DND-41 (cell line): ENCODE results near the gene MITF.

Source experiments
- ATAC-seq: fragments of 200-7000 bp; cut with Tn5 transposase; 3 replicates; pipeline ENCODE4 v1.9.1; 2021; ENCODE audit warnings: low read depth; ENCODE audit not compliant: insufficient read depth
- DNase-seq: peaks from one replicate; pipeline ENCODE4 v3.0.0-alpha.2; 2020
- H2AFZ ChIP-seq: 2 replicates; pipeline ENCODE4 v1.6.0; 2012; ENCODE audit warnings: low read depth, low read length
- H3K27ac ChIP-seq: 2 replicates; pipeline ENCODE4 v1.5.1; 2012; ENCODE audit warnings: low read length, inconsistent platforms
- H3K27me3 ChIP-seq: fragments of 200-600 bp; sonication (generic); 2 replicates; pipeline ENCODE4 v1.6.0; 2012; ENCODE audit warnings: low read length, mild to moderate bottlenecking, inconsistent platforms; ENCODE audit not compliant: insufficient read depth, poor library complexity
- H3K36me3 ChIP-seq: 2 replicates; pipeline ENCODE4 v1.5.1; 2012; ENCODE audit warnings: low read length, inconsistent platforms; ENCODE audit not compliant: insufficient read depth
- H3K4me1 ChIP-seq: 2 replicates; pipeline ENCODE4 v1.5.1; 2012; ENCODE audit warnings: mild to moderate bottlenecking, low read length; ENCODE audit not compliant: insufficient read depth
- H3K4me2 ChIP-seq: 2 replicates; pipeline ENCODE4 v1.6.0; 2012; ENCODE audit warnings: mild to moderate bottlenecking, moderate library complexity, low read length, inconsistent platforms; ENCODE audit not compliant: insufficient read depth
- H3K4me3 ChIP-seq, 2 experiments: fragments of 200-600 bp in 1 of 2; shearing (Covaris generic) in 1 of 2; 2 replicates each; pipeline ENCODE4 v1.5.1; 2012 to 2016; ENCODE audit warnings: inconsistent platforms in 2 of 2, low read length in 2 of 2, mild to moderate bottlenecking in 2 of 2, low read depth in 1 of 2, moderate library complexity in 1 of 2
- H3K79me2 ChIP-seq: 2 replicates; pipeline ENCODE4 v1.6.0; 2012; ENCODE audit warnings: low read length, inconsistent platforms; ENCODE audit not compliant: insufficient read depth
- H3K9ac ChIP-seq: 2 replicates; pipeline ENCODE4 v1.6.0; 2012; ENCODE audit warnings: low read depth, mild to moderate bottlenecking, inconsistent platforms, low read length, moderate library complexity
- H3K9me3 ChIP-seq: 2 replicates; pipeline ENCODE4 v1.5.1; 2012; ENCODE audit warnings: low read length, moderate library complexity, mild to moderate bottlenecking, inconsistent platforms; ENCODE audit not compliant: insufficient read depth, severe bottlenecking
- H4K20me1 ChIP-seq: 2 replicates; pipeline ENCODE4 v1.6.0; 2012; ENCODE audit warnings: low read length; ENCODE audit not compliant: insufficient read depth
- EZH2 ChIP-seq: IDR thresholded peaks from 3 replicates; pipeline ENCODE4 v1.6.1; 2012; ENCODE audit warnings: borderline replicate concordance, low read depth, mild to moderate bottlenecking, moderate library complexity, low read length, inconsistent platforms; ENCODE audit not compliant: severe bottlenecking
- TF ChIP-seq, protein P1 (sequence below): IDR thresholded peaks from 2 replicates; pipeline ENCODE4 v1.5.1; 2012; ENCODE audit warnings: borderline replicate concordance, low read length, moderate library complexity, mild to moderate bottlenecking; ENCODE audit not compliant: poor library complexity, severe bottlenecking; ENCODE audit errors: extremely low read depth

Gene MITF

DNA sequence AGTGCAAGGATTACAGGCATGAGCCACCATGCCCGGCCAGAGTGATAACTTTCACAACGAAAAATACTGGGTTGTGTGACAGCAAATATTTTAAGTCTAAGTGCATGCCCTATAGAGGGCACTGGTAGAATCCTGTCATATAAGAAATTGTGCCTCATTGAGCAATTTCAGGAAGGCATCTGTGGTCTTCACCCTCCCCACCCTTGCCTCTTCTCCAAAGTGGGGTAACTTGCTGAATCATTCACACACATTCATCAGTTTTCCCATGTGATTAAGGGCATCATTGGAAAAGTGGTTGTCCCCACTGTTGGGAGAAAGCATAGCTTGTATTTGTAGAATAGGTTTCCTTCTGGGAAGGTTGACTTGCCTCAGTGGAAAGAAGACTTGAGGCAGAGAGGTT, 9.2 kb downstream of the MITF start:
- no peaks in the 10 kb centered on the region for H3K79me2 ChIP-seq
- H3K4me1 ChIP-seq, result no peaks in the 10 kb centered on the region
- DNase-seq, result no peak
- no peaks in the 10 kb centered on the region for H4K20me1 ChIP-seq
- no peak overlapping the region for H3K4me2 ChIP-seq
- H3K4me3 ChIP-seq, result no peak overlapping the region
- no peak overlapping the region for H2AFZ ChIP-seq
- no peak for ATAC-seq
- no peak overlapping the region for H3K27ac ChIP-seq
- H3K36me3 ChIP-seq, result no peaks in the 10 kb centered on the region
- H3K9me3 ChIP-seq, result no peaks in the 10 kb centered on the region
- no peak overlapping the region for H3K9ac ChIP-seq
- TF ChIP-seq EZH2, result no peak
- TF ChIP-seq, protein P1, sequence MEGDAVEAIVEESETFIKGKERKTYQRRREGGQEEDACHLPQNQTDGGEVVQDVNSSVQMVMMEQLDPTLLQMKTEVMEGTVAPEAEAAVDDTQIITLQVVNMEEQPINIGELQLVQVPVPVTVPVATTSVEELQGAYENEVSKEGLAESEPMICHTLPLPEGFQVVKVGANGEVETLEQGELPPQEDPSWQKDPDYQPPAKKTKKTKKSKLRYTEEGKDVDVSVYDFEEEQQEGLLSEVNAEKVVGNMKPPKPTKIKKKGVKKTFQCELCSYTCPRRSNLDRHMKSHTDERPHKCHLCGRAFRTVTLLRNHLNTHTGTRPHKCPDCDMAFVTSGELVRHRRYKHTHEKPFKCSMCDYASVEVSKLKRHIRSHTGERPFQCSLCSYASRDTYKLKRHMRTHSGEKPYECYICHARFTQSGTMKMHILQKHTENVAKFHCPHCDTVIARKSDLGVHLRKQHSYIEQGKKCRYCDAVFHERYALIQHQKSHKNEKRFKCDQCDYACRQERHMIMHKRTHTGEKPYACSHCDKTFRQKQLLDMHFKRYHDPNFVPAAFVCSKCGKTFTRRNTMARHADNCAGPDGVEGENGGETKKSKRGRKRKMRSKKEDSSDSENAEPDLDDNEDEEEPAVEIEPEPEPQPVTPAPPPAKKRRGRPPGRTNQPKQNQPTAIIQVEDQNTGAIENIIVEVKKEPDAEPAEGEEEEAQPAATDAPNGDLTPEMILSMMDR, result no peak
- H3K27me3 ChIP-seq, result peaks cover 2% of the 10 kb centered on the region

DNA sequence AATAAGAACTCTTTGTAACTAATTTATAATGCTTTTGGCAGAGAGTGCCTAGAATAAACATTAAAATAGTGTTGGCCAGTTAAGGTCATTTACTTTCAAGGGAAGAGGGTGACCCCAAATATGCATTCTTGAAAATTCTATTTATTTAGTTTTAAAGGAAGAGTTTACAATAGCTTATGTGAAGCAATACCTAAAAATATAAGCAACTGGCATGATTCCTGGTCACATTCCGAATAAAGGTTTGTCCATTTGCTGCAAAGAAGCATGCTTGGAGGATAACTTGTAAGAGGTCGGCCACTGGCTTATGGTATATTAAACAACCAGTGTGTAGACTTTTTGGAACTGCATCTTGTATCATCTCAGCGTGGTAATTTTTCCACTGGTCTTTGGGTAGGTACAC, 10.2 kb downstream of the MITF start:
- Histone ChIP-seq H3K4me3 (no peak overlapping the region), H3K9me3 (no peaks in the 10 kb centered on the region), H3K9ac (no peak overlapping the region), H3K4me2 (no peak overlapping the region), H3K79me2 (no peaks in the 10 kb centered on the region), H3K36me3 (no peaks in the 10 kb centered on the region), H3K27ac (no peak overlapping the region), H3K27me3 (peaks cover 2% of the 10 kb centered on the region), H3K4me1 (no peaks in the 10 kb centered on the region), H4K20me1 (no peaks in the 10 kb centered on the region), H2AFZ (no peak overlapping the region)
- DNase-seq, result no peak
- TF ChIP-seq, protein P1, result no peak
- no peak for TF ChIP-seq EZH2
- no peak for ATAC-seq

DNA sequence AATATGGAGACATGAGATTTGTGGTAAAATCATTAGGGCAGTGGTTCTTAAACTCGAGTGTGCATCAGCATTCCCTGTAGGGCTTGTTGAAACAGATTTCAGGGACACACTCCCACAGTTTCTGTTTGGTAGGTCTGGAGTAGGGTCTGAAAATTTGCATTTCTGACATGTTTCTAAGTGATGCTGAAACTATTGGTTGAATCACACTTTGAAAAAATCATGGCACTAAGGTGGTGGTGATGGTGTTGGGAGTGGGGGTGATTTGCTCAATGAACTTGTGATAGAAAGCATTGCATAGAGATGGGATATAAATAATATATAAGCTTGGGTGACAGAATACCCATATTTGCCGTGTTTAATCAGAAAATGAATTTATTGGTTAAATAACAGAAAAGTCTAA, 11.3 kb downstream of the MITF start:
- no peak overlapping the region for H3K4me3 ChIP-seq
- DNase-seq (no peak), ATAC-seq (no peak)
- no peaks in the 10 kb centered on the region for H3K36me3 ChIP-seq
- H3K27me3 ChIP-seq, result no peaks in the 10 kb centered on the region
- H3K9me3 ChIP-seq, result no peaks in the 10 kb centered on the region
- H3K27ac ChIP-seq, result no peak overlapping the region
- H2AFZ ChIP-seq, result no peak overlapping the region
- TF ChIP-seq, protein P1, result no peak
- TF ChIP-seq EZH2, result no peak
- H3K79me2 ChIP-seq, result no peaks in the 10 kb centered on the region
- H3K9ac ChIP-seq, result no peak overlapping the region
- no peak overlapping the region for H3K4me2 ChIP-seq
- H4K20me1 ChIP-seq, result no peaks in the 10 kb centered on the region
- H3K4me1 ChIP-seq, result no peaks in the 10 kb centered on the region

DNA sequence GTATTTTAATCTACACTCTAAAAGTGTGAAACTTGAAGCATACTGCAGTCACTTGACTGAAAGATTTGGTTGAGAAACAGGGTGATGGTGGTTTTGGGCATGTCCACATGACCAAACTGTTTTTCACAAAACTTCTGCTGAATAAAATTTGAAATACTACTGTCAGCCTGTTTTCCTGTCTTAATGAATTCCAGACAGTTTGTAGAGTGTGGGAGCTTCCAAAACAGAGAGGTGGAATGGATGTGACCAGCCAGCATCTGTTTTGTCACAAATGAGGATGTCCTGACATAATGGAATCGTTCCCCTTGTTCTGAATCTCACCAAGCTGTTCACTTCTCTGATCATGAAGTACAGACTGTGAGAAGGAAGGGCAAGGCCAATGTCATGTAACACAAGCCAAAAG, 11.8 kb downstream of the MITF start:
- Histone ChIP-seq H4K20me1 (no peaks in the 10 kb centered on the region), H3K27ac (no peak overlapping the region), H2AFZ (no peak overlapping the region), H3K4me1 (no peaks in the 10 kb centered on the region), H3K4me3 (no peak overlapping the region), H3K79me2 (no peaks in the 10 kb centered on the region), H3K9ac (no peak overlapping the region), H3K9me3 (no peaks in the 10 kb centered on the region), H3K36me3 (no peaks in the 10 kb centered on the region), H3K4me2 (no peak overlapping the region), H3K27me3 (no peaks in the 10 kb centered on the region)
- ATAC-seq (no peak), DNase-seq (no peak)
- TF ChIP-seq, protein P1, result no peak
- TF ChIP-seq EZH2, result no peak
